ENCODE results near the gene MEIKIN.
"Not testable (repeated sequence)": the region's sequence is repeated elsewhere in the genome, so short reads cannot be mapped to it uniquely, and the experiment has no call there.

Gene MEIKIN

DNA sequence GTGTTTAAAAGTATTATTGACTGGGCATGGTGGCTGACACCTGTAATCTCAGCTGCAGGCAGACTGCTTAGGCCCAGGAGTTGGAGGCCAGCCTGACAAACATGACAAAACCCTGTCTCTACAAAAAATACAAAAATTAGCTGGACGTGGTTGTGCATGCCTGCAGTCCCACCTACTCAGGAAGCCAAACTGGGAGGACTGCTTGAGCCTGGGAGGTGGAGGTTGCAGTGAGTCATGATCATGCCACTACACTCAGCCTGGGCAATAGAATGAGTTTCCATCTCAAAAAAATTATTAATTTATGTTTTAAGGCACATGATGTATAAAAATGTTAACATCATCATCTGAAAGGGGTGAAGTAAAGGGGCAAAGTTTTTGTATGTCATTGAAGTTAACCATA, 98.9 kb downstream of the MEIKIN start:
- ChIA-PET CTCF (no interaction called here), POLR2A (no interaction called here)
- no peak for TF ChIP-seq FOXM1 (IDR thresholded peaks at IDR 0.05; ENCODE audit: borderline replicate concordance)
- no peak for TF ChIP-seq SUZ12 (IDR thresholded peaks at IDR 0.05)
- no peak for TF ChIP-seq CTBP1 (IDR thresholded peaks at IDR 0.05; ENCODE audit: borderline replicate concordance)
- TF ChIP-seq TARDBP (IDR thresholded peaks at IDR 0.05), result no peak
- TF ChIP-seq, protein P1, sequence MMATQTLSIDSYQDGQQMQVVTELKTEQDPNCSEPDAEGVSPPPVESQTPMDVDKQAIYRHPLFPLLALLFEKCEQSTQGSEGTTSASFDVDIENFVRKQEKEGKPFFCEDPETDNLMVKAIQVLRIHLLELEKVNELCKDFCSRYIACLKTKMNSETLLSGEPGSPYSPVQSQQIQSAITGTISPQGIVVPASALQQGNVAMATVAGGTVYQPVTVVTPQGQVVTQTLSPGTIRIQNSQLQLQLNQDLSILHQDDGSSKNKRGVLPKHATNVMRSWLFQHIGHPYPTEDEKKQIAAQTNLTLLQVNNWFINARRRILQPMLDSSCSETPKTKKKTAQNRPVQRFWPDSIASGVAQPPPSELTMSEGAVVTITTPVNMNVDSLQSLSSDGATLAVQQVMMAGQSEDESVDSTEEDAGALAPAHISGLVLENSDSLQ (IDR thresholded peaks at IDR 0.05), result no peak
- no peak for DNase-seq (ENCODE audit: extremely low spot score)

DNA sequence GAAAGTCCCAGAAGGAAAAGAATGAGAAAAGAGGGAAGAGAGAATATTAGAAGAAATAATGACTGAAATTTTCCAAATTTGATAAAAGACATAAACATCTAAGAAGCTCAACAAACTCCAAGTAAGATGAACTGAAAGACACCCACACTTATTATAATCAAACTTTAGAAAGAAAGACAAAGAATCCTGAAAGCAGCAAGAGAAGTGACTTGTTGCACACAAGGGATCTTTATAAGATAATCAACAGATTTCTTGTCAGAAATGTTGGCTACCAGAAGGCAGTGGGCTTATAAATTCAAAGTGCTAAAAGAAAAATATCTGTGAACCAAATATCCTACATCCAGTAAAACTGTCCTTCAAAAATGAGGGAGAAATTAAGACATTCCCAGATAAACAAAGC, 99.6 kb downstream of the MEIKIN start:
- CTCF ChIA-PET, result no interaction called here
- DNase-seq (ENCODE audit: extremely low spot score), result no peak
- TF ChIP-seq LEF1 (IDR thresholded peaks at IDR 0.05; ENCODE audit: borderline replicate concordance) (no peak), NFRKB (IDR thresholded peaks at IDR 0.05) (no peak), BHLHE40 (IDR thresholded peaks at IDR 0.05; ENCODE audit: borderline replicate concordance) (no peak), CTBP1 (IDR thresholded peaks at IDR 0.05; ENCODE audit: borderline replicate concordance) (no peak), ELF4 (IDR thresholded peaks at IDR 0.05) (no peak), SUZ12 (IDR thresholded peaks at IDR 0.05) (no peak), SP1 (IDR thresholded peaks at IDR 0.05) (no peak), FOXK2 (IDR thresholded peaks at IDR 0.05) (no peak), FOXM1 (IDR thresholded peaks at IDR 0.05; ENCODE audit: borderline replicate concordance) (no peak), ZNF384 (IDR thresholded peaks at IDR 0.05) (no peak), HDGF (IDR thresholded peaks at IDR 0.05; ENCODE audit: borderline replicate concordance) (no peak), FOXA1 (IDR thresholded peaks at IDR 0.05) (no peak), L3MBTL2 (conservative IDR thresholded peaks at IDR 0.05) (no peak)
- TF ChIP-seq, protein P1 (IDR thresholded peaks at IDR 0.05), result no peak

DNA sequence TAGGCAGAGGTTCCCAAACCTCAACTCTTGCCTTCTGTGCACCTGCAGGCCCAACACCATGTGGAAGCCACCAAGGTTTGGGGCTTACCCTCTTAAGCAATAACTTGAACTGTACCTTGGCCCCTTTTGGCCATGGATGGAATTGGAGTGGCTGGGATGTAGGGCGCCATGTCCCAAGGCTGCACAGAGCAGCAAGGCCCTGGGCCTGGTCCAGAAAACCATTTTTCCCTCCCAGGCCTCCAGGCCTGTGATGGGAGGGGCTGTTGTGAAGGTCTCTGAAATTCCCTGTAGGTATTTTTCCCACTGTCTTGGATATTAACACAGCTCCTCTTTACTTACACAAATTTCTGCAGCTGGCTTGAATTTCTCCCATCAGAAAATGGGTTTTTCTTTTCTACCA, 102.5 kb downstream of the MEIKIN start:
- DNase-seq (ENCODE audit: extremely low spot score); CTCF ChIA-PET; POLR2A ChIA-PET: not testable (repeated sequence)

More for the DNA sequence above, 99.6 kb downstream of the MEIKIN start:
- POLR2A ChIA-PET, result no interaction called here

DNA sequence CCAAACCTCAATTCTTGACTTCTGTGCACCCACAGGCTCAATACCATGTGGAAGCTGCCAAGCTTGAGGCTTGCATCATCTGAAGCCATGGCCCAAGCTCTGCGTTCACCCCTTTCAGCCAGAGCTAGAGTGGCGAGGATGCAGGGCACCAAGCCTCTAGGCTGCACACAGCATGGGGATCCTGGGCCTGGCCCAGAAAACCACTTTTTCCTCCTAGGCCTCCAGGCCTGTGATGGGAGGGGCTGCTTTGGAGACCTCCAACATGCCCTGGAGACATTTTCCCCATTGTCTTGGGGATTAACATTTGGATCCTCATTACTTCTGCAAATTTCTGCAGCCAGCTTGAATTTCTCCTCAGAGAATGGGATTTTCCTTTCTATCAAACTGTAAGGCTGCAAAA, 112.8 kb downstream of the MEIKIN start:
- DNase-seq (ENCODE audit: extremely low spot score); POLR2A ChIA-PET; CTCF ChIA-PET: not testable (repeated sequence)

DNA sequence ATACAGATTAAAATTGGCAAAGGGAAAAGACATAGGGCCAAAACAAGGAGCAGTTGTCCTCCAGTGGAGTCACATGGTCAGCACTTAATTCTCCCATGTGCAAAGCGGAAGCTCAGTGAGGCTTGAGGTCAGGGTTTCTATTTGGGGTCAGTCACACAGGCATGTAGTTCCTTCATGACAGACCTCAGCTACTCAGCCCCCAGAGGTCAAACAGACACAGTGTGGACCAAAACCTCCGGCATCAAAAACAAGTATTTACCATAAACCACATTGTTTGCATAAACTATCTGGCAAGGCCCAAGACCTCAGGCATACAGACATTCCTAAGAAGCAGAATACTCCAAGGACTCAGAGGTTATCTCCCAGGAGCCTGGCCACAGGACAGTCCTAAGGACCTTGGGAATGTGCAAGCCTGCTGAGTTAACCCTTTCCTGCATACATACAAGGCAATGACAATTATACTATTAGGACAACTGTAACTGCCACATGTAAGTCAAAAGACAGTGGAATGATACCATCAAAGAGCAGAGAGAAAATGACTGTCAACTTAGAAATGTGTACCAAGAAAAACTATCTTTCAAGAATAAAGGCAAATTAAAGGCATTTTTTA, 120.0 kb downstream of the MEIKIN start:
- ChIA-PET CTCF (no interaction called here), POLR2A (no interaction called here)
- no peak for DNase-seq (ENCODE audit: extremely low spot score)
- TF ChIP-seq ELF4 (IDR thresholded peaks at IDR 0.05) (no peak), ARNT (IDR thresholded peaks at IDR 0.05) (no peak), BHLHE40 (IDR thresholded peaks at IDR 0.05; ENCODE audit: borderline replicate concordance) (no peak), HDGF (IDR thresholded peaks at IDR 0.05; ENCODE audit: borderline replicate concordance) (no peak), L3MBTL2 (conservative IDR thresholded peaks at IDR 0.05) (no peak), NFRKB (IDR thresholded peaks at IDR 0.05) (no peak), LEF1 (IDR thresholded peaks at IDR 0.05; ENCODE audit: borderline replicate concordance) (no peak), TARDBP (IDR thresholded peaks at IDR 0.05) (no peak), SP1 (IDR thresholded peaks at IDR 0.05) (no peak)
- TF ChIP-seq, protein P1 (IDR thresholded peaks at IDR 0.05), result no peak

DNA sequence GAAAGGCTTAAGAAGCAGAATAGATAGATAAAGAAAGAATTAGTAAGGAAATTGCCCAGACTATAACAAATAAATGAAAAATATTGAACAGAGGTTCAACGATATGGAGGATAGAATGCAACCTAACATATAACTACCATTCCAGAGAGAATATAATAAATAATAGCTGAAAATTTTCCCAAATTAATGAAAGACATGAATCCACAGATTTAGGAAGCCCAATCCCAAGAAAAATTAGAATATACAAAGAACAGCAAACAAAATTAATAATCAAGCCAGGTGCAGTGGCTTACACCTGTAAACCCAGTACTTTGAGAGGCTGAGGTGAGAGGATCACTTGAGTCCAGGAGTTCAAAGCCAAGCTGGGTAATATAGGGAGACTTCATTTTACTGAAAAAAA, 120.8 kb downstream of the MEIKIN start:
- TF ChIP-seq ZNF384 (IDR thresholded peaks at IDR 0.05), result no peak
- no peak for TF ChIP-seq BHLHE40 (IDR thresholded peaks at IDR 0.05; ENCODE audit: borderline replicate concordance)
- TF ChIP-seq HDGF (IDR thresholded peaks at IDR 0.05; ENCODE audit: borderline replicate concordance), result no peak
- no peak for TF ChIP-seq FOXM1 (IDR thresholded peaks at IDR 0.05; ENCODE audit: borderline replicate concordance)
- no peak for TF ChIP-seq LEF1 (IDR thresholded peaks at IDR 0.05; ENCODE audit: borderline replicate concordance)
- TF ChIP-seq CTBP1 (IDR thresholded peaks at IDR 0.05; ENCODE audit: borderline replicate concordance), result no peak
- TF ChIP-seq L3MBTL2 (conservative IDR thresholded peaks at IDR 0.05), result no peak
- TF ChIP-seq FOXA1 (IDR thresholded peaks at IDR 0.05), result no peak
- no peak for TF ChIP-seq FOXK2 (IDR thresholded peaks at IDR 0.05)
- TF ChIP-seq, protein P1 (IDR thresholded peaks at IDR 0.05), result no peak
- TF ChIP-seq NFRKB (IDR thresholded peaks at IDR 0.05), result no peak
- no peak for TF ChIP-seq SP1 (IDR thresholded peaks at IDR 0.05)
- TF ChIP-seq ELF4 (IDR thresholded peaks at IDR 0.05), result no peak
- no peak for TF ChIP-seq SUZ12 (IDR thresholded peaks at IDR 0.05)
- TF ChIP-seq ARNT (IDR thresholded peaks at IDR 0.05), result no peak
- no peak for TF ChIP-seq TARDBP (IDR thresholded peaks at IDR 0.05)
- ChIA-PET POLR2A (no interaction called here), CTCF (no interaction called here)
- DNase-seq (ENCODE audit: extremely low spot score), result no peak

DNA sequence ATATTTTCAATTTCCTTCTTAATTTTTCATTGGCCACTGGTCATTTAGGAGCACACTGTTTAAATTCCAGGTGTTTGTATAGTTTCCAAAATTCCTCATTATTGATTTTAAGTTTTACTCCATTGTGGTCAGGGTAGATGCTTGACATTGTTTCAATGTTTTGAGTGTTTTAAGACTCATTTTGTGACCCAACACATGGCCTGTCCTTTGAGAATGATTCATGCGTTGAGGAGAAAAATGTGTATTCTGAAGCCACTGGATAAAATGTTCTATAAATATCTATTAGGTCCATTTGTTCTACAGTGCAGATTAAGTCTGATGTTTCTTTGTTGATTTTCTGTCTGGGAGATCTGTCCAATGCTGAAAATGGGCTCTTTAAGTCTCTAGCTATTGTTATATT, 124.2 kb downstream of the MEIKIN start:
- POLR2A ChIA-PET, result no interaction called here
- no peak for TF ChIP-seq ELF4 (IDR thresholded peaks at IDR 0.05)
- TF ChIP-seq ZNF384 (IDR thresholded peaks at IDR 0.05), result no peak
- TF ChIP-seq FOXM1 (IDR thresholded peaks at IDR 0.05; ENCODE audit: borderline replicate concordance), result no peak
- no peak for TF ChIP-seq L3MBTL2 (conservative IDR thresholded peaks at IDR 0.05)
- no peak for TF ChIP-seq SUZ12 (IDR thresholded peaks at IDR 0.05)
- TF ChIP-seq HDGF (IDR thresholded peaks at IDR 0.05; ENCODE audit: borderline replicate concordance), result no peak
- no peak for DNase-seq (ENCODE audit: extremely low spot score)
- CTCF ChIA-PET, result no interaction called here

Data from HEK293T (cell line).